Fibroblast of lung (primary cell): ENCODE results near the gene RNF168. TPM values are rescaled to one million over a fixed set of nuclear protein-coding genes. Genes with fewer than 3 reads are reported as not detected.
A peak's percentile ranks its signal among the peaks of the same experiment; 100 is the strongest.
"Not testable (repeated sequence)": the region's sequence is repeated elsewhere in the genome, so short reads cannot be mapped to it uniquely, and the experiment has no call there.

Experiments
- DNase-seq, 2 donors: peaks; one replicate each; pipeline versions ENCODE4 v3.0.0 to v3.0.0-alpha.2; 2010; ENCODE audit warnings: low read depth in 2 of 2
- H2AFZ ChIP-seq: 2 replicates; pipeline ENCODE4 v1.5.1; 2012; ENCODE audit warnings: low read length, control low read depth, inconsistent platforms
- H3K27ac ChIP-seq: 2 replicates; pipeline ENCODE4 v1.5.1; 2011; ENCODE audit warnings: low read length, control low read depth; ENCODE audit not compliant: insufficient read depth
- H3K27me3 ChIP-seq: 2 replicates; pipeline ENCODE4 v1.5.1; 2011; ENCODE audit warnings: mild to moderate bottlenecking, low read length; ENCODE audit not compliant: control insufficient read depth, insufficient read depth
- H3K36me3 ChIP-seq: 2 replicates; pipeline ENCODE4 v1.5.1; 2011; ENCODE audit warnings: low read length; ENCODE audit not compliant: control insufficient read depth, insufficient read depth
- H3K4me1 ChIP-seq: 2 replicates; pipeline ENCODE4 v1.5.1; 2011; ENCODE audit warnings: low read length; ENCODE audit not compliant: control insufficient read depth, insufficient read depth; ENCODE audit errors: extremely low read depth
- H3K4me2 ChIP-seq: 2 replicates; pipeline ENCODE4 v1.5.1; 2011; ENCODE audit warnings: low read length, control low read depth; ENCODE audit not compliant: insufficient read depth; ENCODE audit errors: extremely low read depth
- H3K4me3 ChIP-seq, 4 experiments: fragments of 200-600 bp in 1 of 4; sonication (generic) in 1 of 4; replicated peaks in 1 of 4; 2 replicates each; pipeline ENCODE4 v1.5.1; 2011 to 2016; ENCODE audit warnings: low read length in 4 of 4, low read depth in 3 of 4, mild to moderate bottlenecking in 3 of 4, control low read depth in 2 of 4, inconsistent platforms in 1 of 4, mixed read lengths in 1 of 4; ENCODE audit not compliant: insufficient read depth in 1 of 4; ENCODE audit errors: control extremely low read depth in 1 of 4
- H3K79me2 ChIP-seq: 2 replicates; pipeline ENCODE4 v1.5.1; 2012; ENCODE audit warnings: mild to moderate bottlenecking, low read length, inconsistent platforms; ENCODE audit not compliant: control insufficient read depth, insufficient read depth
- H3K9ac ChIP-seq: 2 replicates; pipeline ENCODE4 v1.5.1; 2011; ENCODE audit warnings: mild to moderate bottlenecking, low read length, control low read depth; ENCODE audit not compliant: insufficient read depth
- H3K9me3 ChIP-seq: 2 replicates; pipeline ENCODE4 v1.5.1; 2012; ENCODE audit warnings: low read depth, low read length; ENCODE audit not compliant: control insufficient read depth, insufficient read depth
- H4K20me1 ChIP-seq: 2 replicates; pipeline ENCODE4 v1.5.1; 2011; ENCODE audit warnings: low read length; ENCODE audit not compliant: control insufficient read depth, insufficient read depth; ENCODE audit errors: extremely low read depth
- CTCF ChIP-seq, 2 donors: IDR thresholded peaks in 1 of 2; conservative IDR thresholded peaks in 1 of 2; 1 replicate in 1 of 2; 2 replicates in 1 of 2; pipeline ENCODE4 v1.5.1; 2011 to 2012; ENCODE audit warnings: low read length in 2 of 2, control low read depth in 1 of 2, inconsistent platforms in 1 of 2, low read depth in 1 of 2, mild to moderate bottlenecking in 1 of 2
- EZH2 ChIP-seq: IDR thresholded peaks from 2 replicates; pipeline ENCODE4 v1.5.1; 2012; ENCODE audit warnings: low read length, control low read depth, mild to moderate bottlenecking; ENCODE audit errors: missing control alignments
- polyA plus RNA-seq, 2 donors: library from polyadenylated mRNA; depleted of rRNA in 1 of 2; stranded (reverse) in 1 of 2; unstranded in 1 of 2; fragments of >200 nt; gene quantifications; 2 replicates each; pipeline ENCODE4 v1.2.1, GENCODE V29; 2011 to 2012; ENCODE audit warnings: missing spikeins in 1 of 2
- total RNA-seq: library from RNA; depleted of rRNA; stranded (reverse); fragments of >200 nt; gene quantifications from 2 replicates; pipeline ENCODE4 v1.2.1, GENCODE V29; 2014

Gene RNF168
- total and polyA plus RNA-seq, 2 donors (not counting 1 experiment from before 2014, with no cell fraction given): 3.1 to 13.7 TPM

- Histone ChIP-seq H3K4me3 (no peak overlapping the region), H3K36me3 (no peaks in the 10 kb centered on the region), H3K27me3 (no peaks in the 10 kb centered on the region), H3K27ac (no peak overlapping the region), H3K4me1 (peaks cover 3% of the 10 kb centered on the region), H3K9me3 (no peaks in the 10 kb centered on the region), H4K20me1 (no peaks in the 10 kb centered on the region), H3K4me2 (no peak overlapping the region), H3K9ac (no peak overlapping the region), H2AFZ (no peak overlapping the region), H3K79me2 (peaks cover 32% of the 10 kb centered on the region)
- TF ChIP-seq EZH2 (no peak), CTCF (conservative IDR thresholded peaks at IDR 0.05 in 1 of 2, IDR thresholded peaks at IDR 0.05 in 1 of 2; ENCODE audit: low read depth in 1 of 2, low read length in 2 of 2) (no peak)
- no peak for DNase-seq
Observed at GRCh38 chr3:196504556-196504955, 988 bp upstream of the RNF168 start.

- H3K36me3 ChIP-seq, DNase-seq, H4K20me1 ChIP-seq, H3K27me3 ChIP-seq, H3K4me2 ChIP-seq, H3K9me3 ChIP-seq, H3K4me1 ChIP-seq: not testable (repeated sequence)
- Histone ChIP-seq H2AFZ (peak overlapping the region; percentile 41), H3K79me2 (peaks cover 37% of the 10 kb centered on the region), H3K27ac (peak overlapping the region; percentile 47), H3K9ac (peak overlapping the region; percentile 20), H3K4me3 (peak overlapping the region in 2 of 4 experiments; percentile 36 to 84)
Observed at GRCh38 chr3:196504077-196504398, 470 bp upstream of the RNF168 start.

GRCh38 chr3:196502775-196503195 is 783 bp downstream of the RNF168 start:
- no peaks in the 10 kb centered on the region for H3K36me3 ChIP-seq
- H3K27me3 ChIP-seq: no peaks in the 10 kb centered on the region
- DNase-seq: peak; percentile 89 to 91
- H3K9ac ChIP-seq: peak overlapping the region; percentile 86
- no peak for TF ChIP-seq CTCF (conservative IDR thresholded peaks at IDR 0.05 in 1 of 2, IDR thresholded peaks at IDR 0.05 in 1 of 2; ENCODE audit: low read depth in 1 of 2, low read length in 2 of 2)
- no peak for TF ChIP-seq EZH2
- H3K27ac ChIP-seq: peak overlapping the region; percentile 89
- H3K4me3 ChIP-seq: peak overlapping the region; percentile 84 to 99 (median 94)
- H2AFZ ChIP-seq: peak overlapping the region; percentile 75
- no peaks in the 10 kb centered on the region for H3K9me3 ChIP-seq
- peak overlapping the region; percentile 71 for H3K4me2 ChIP-seq
- no peaks in the 10 kb centered on the region for H4K20me1 ChIP-seq
- peaks cover 3% of the 10 kb centered on the region for H3K4me1 ChIP-seq
- H3K79me2 ChIP-seq: peaks cover 50% of the 10 kb centered on the region
